Astrocyte of the spinal cord (primary cell): ENCODE data around the gene CLCN7.

Experiments used
- DNase-seq: peaks from one replicate; pipeline ENCODE4 v3.0.0; 2011; ENCODE audit warnings: low read depth, low spot score
- H3K4me3 ChIP-seq: 2 replicates; pipeline ENCODE4 v1.5.1; 2011; ENCODE audit warnings: low read depth, mild to moderate bottlenecking, low read length, moderate library complexity
- CTCF ChIP-seq: IDR thresholded peaks from 2 replicates; pipeline ENCODE4 v1.5.1; 2012; ENCODE audit warnings: low read depth, mild to moderate bottlenecking, low read length, inconsistent platforms
- in situ Hi-C: cut with HindIII; loops from 2 replicates; pipeline ENCODE4 v1.10.0; 2017; ENCODE audit warnings: low sequenced_read_pairs

The CLCN7 gene

GRCh38 chr16:1397779-1398178 is 77.0 kb downstream of the CLCN7 start:
- no peak for DNase-seq
- TF ChIP-seq CTCF: no peak
- no peak overlapping the region for H3K4me3 ChIP-seq
- in situ Hi-C loops: no loop called here

GRCh38 chr16:1395444-1396031 is 79.3 kb downstream of the CLCN7 start:
- no peak for DNase-seq
- no peak overlapping the region for H3K4me3 ChIP-seq
- no peak for TF ChIP-seq CTCF
- in situ Hi-C loops: no loop called here
